ENCODE data around the gene NBEA.

DNA sequence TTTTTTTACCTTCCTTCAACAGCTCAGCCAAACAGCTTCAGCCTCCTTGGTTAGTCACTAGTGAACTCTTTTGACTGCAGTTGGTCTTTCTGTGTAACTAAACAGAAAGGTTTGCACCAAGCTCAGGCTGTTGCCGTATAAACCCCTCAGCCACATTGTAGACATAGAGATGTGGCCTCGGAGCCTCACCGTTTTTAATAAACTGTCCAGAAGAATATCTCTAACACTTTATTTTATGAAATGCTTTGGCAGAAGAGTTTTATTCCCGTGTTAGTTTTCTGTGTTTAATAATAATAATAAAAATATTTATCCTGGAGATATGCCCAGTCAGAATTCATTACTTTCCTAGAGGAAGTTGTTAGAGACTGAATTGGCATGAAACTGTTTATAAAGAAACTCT lies 706.1 kb downstream of the NBEA start:
- TF ChIP-seq, protein P1, sequence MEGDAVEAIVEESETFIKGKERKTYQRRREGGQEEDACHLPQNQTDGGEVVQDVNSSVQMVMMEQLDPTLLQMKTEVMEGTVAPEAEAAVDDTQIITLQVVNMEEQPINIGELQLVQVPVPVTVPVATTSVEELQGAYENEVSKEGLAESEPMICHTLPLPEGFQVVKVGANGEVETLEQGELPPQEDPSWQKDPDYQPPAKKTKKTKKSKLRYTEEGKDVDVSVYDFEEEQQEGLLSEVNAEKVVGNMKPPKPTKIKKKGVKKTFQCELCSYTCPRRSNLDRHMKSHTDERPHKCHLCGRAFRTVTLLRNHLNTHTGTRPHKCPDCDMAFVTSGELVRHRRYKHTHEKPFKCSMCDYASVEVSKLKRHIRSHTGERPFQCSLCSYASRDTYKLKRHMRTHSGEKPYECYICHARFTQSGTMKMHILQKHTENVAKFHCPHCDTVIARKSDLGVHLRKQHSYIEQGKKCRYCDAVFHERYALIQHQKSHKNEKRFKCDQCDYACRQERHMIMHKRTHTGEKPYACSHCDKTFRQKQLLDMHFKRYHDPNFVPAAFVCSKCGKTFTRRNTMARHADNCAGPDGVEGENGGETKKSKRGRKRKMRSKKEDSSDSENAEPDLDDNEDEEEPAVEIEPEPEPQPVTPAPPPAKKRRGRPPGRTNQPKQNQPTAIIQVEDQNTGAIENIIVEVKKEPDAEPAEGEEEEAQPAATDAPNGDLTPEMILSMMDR (conservative IDR thresholded peaks at IDR 0.05; ENCODE audit: low read depth, low read length): no peak
- TF ChIP-seq EZH2 (IDR thresholded peaks at IDR 0.05; ENCODE audit: low read length, unreplicated experiment) (no peak), EZH2phosphoT487 (IDR thresholded peaks at IDR 0.05; ENCODE audit: borderline replicate concordance, low read length) (no peak)
